NK-92 treated with Interleukin-12 subunit alpha and Interleukin-12 subunit beta, amount 100 ng/mL, for 24 hours (cell line): Measurements from ENCODE around the gene KRTAP12-1.
"Not testable (repeated sequence)": the region's sequence is repeated elsewhere in the genome, so short reads cannot be mapped to it uniquely, and the experiment has no call there.

Source experiments
- DNase-seq: peaks from one replicate; lab custom pipeline; 2025; lab: John Stamatoyannopoulos, UW

Gene KRTAP12-1

GRCh38 chr21:44697811-44698734 lies 16.1 kb upstream of the KRTAP12-1 start:
- no peak for DNase-seq

- DNase-seq, result not testable (repeated sequence)
Measured at GRCh38 chr21:44697172-44697810, 15.3 kb upstream of the KRTAP12-1 start, which contains the start of gene KRTAP10-12. Gene KRTAP10-12, plus strand, starts transcription at chr21:44697172. Its CDS starts 30 bp downstream, at chr21:44697202.

GRCh38 chr21:44696572-44696971 lies 14.6 kb upstream of the KRTAP12-1 start:
- no peak for DNase-seq

GRCh38 chr21:44695641-44696040 lies 13.7 kb upstream of the KRTAP12-1 start:
- no peak for DNase-seq

GRCh38 chr21:44695184-44695583 lies 13.2 kb upstream of the KRTAP12-1 start:
- DNase-seq, result no peak

- DNase-seq, result no peak
Measured at GRCh38 chr21:44694776-44695175, 12.8 kb upstream of the KRTAP12-1 start.

GRCh38 chr21:44692798-44693512 lies 11.0 kb upstream of the KRTAP12-1 start:
- no peak for DNase-seq

GRCh38 chr21:44691686-44692085 lies 9.7 kb upstream of the KRTAP12-1 start:
- DNase-seq, result no peak

- DNase-seq, result not testable (repeated sequence)
Measured at GRCh38 chr21:44689740-44690139, 7.8 kb upstream of the KRTAP12-1 start.

- no peak for DNase-seq
Measured at GRCh38 chr21:44687671-44688070, 5.7 kb upstream of the KRTAP12-1 start.

GRCh38 chr21:44686843-44687561 lies 5.0 kb upstream of the KRTAP12-1 start:
- no peak for DNase-seq

GRCh38 chr21:44686000-44686781 lies 4.2 kb upstream of the KRTAP12-1 start:
- DNase-seq, result no peak

- DNase-seq, result not testable (repeated sequence)
Measured at GRCh38 chr21:44685050-44685449, 3.1 kb upstream of the KRTAP12-1 start.

- no peak for DNase-seq
Measured at GRCh38 chr21:44684483-44684882, 2.5 kb upstream of the KRTAP12-1 start.

GRCh38 chr21:44684077-44684476 lies 2.1 kb upstream of the KRTAP12-1 start:
- DNase-seq, result no peak

GRCh38 chr21:44682580-44683151 lies 703 bp upstream of the KRTAP12-1 start:
- no peak for DNase-seq

- no peak for DNase-seq
Measured at GRCh38 chr21:44681152-44681551, 811 bp downstream of the KRTAP12-1 start.

GRCh38 chr21:44677881-44678280 lies 4.1 kb downstream of the KRTAP12-1 start:
- no peak for DNase-seq

- no peak for DNase-seq
Measured at GRCh38 chr21:44671911-44672310, 10.1 kb downstream of the KRTAP12-1 start.

GRCh38 chr21:44670642-44671432 lies 11.1 kb downstream of the KRTAP12-1 start:
- DNase-seq, result no peak
